ENCODE data around the gene INF2.

INF2 gene

GRCh38 chr14:104751539-104752422 is 62.4 kb downstream of the INF2 start:
- DNase-seq (ENCODE audit: low read depth): no peak

GRCh38 chr14:104752423-104752734 is 63.0 kb downstream of the INF2 start:
- no peak for DNase-seq (ENCODE audit: low read depth)

GRCh38 chr14:104752735-104753527 is 63.5 kb downstream of the INF2 start, which contains the start of gene SIVA1:
Gene SIVA1 (plus strand): TSS chr14:104753147. CDS start chr14:104753202, 55 bp downstream.
- DNase-seq (ENCODE audit: low read depth): peak; percentile 99

- no peak for DNase-seq (ENCODE audit: low read depth)
Measured at GRCh38 chr14:104753528-104754212, 64.3 kb downstream of the INF2 start.

GRCh38 chr14:104754213-104754851 is 64.9 kb downstream of the INF2 start:
- no peak for DNase-seq (ENCODE audit: low read depth)

- DNase-seq (ENCODE audit: low read depth): no peak
Measured at GRCh38 chr14:104755621-104756020, 66.2 kb downstream of the INF2 start.

- DNase-seq (ENCODE audit: low read depth): no peak
Measured at GRCh38 chr14:104756477-104757237, 67.2 kb downstream of the INF2 start.

GRCh38 chr14:104757238-104757585 is 67.8 kb downstream of the INF2 start:
- DNase-seq (ENCODE audit: low read depth): no peak

GRCh38 chr14:104757681-104758392 is 68.4 kb downstream of the INF2 start:
- no peak for DNase-seq (ENCODE audit: low read depth)

- no peak for DNase-seq (ENCODE audit: low read depth)
Measured at GRCh38 chr14:104758981-104759969, 69.9 kb downstream of the INF2 start.

- no peak for DNase-seq (ENCODE audit: low read depth)
Measured at GRCh38 chr14:104765517-104765916, 76.1 kb downstream of the INF2 start.

GRCh38 chr14:104766256-104766862 is 76.9 kb downstream of the INF2 start:
- DNase-seq (ENCODE audit: low read depth): no peak

- DNase-seq (ENCODE audit: low read depth): no peak
Measured at GRCh38 chr14:104766863-104767633, 77.6 kb downstream of the INF2 start.

GRCh38 chr14:104767634-104767918 is 78.2 kb downstream of the INF2 start:
- DNase-seq (ENCODE audit: low read depth): no peak

GRCh38 chr14:104768437-104769323 is 79.3 kb downstream of the INF2 start:
- DNase-seq (ENCODE audit: low read depth): peak; percentile 83

- DNase-seq (ENCODE audit: low read depth): no peak
Measured at GRCh38 chr14:104769324-104770071, 80.1 kb downstream of the INF2 start.

- DNase-seq (ENCODE audit: low read depth): no peak
Measured at GRCh38 chr14:104770072-104770579, 80.7 kb downstream of the INF2 start.

Measured in activated T-helper 1 cell treated with Interleukin-2 at 50 U/mL for 16 hours (primary cell).